ENCODE measurements around the gene MACROD2. TPM values are rescaled to one million over a fixed set of nuclear protein-coding genes. Genes with fewer than 3 reads are reported as not detected.

Gene MACROD2
- total and polyA plus RNA-seq, 4 donors = 0.66 to 10.5 (median 3.3) TPM

DNA sequence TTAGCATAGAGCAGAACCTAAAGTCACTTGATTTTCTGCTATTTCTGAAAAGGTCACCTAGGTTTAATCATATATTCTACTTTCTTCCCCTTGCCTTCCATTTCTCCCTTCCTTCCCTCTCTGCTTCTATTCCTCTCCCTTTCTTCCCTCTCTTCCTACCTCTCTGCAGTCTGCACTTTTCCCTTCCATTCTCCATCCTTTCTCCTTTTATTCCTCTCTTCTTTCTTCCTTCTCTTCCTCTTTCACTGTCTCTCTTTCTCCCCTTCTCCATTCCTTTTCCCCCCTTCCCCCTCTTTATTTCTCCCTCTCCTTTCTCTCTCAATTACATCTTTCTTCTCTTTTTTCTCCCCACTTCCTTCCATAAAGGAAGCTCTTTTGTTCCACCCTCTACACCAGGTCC, 1391.9 kb downstream of the MACROD2 start (continued):
- TF ChIP-seq CTCF (IDR thresholded peaks at IDR 0.05; ENCODE audit: low read depth, low read length, missing input control) (no peak), RXRA (IDR thresholded peaks at IDR 0.05) (no peak), FOXA2 (IDR thresholded peaks at IDR 0.05) (no peak)

GRCh38 chr20:15395457-15395856, 1400.1 kb downstream of the MACROD2 start:
- H3K27me3 ChIP-seq (ENCODE audit: control insufficient read depth in 4 of 4, insufficient read depth in 4 of 4, low read length in 3 of 4) = no peaks in the 10 kb centered on the region
- WGBS = 79% methylated on average over 3 of the region's 3 CpGs
- no peak overlapping the region for H3K27ac ChIP-seq (ENCODE audit: low read depth in 1 of 2, low read length in 2 of 2)
- TF ChIP-seq FOXA2 (IDR thresholded peaks at IDR 0.05) = no peak
- TF ChIP-seq RXRA (IDR thresholded peaks at IDR 0.05) = no peak
- TF ChIP-seq GABPA (IDR thresholded peaks at IDR 0.05 in 1 of 2, conservative IDR thresholded peaks at IDR 0.05 in 1 of 2) = no peak
- TF ChIP-seq, protein P1, sequence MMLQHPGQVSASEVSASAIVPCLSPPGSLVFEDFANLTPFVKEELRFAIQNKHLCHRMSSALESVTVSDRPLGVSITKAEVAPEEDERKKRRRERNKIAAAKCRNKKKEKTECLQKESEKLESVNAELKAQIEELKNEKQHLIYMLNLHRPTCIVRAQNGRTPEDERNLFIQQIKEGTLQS (IDR thresholded peaks at IDR 0.05) = no peak
- TF ChIP-seq, protein P2, sequence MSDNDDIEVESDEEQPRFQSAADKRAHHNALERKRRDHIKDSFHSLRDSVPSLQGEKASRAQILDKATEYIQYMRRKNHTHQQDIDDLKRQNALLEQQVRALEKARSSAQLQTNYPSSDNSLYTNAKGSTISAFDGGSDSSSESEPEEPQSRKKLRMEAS (IDR thresholded peaks at IDR 0.05) = no peak
- TF ChIP-seq TAF1 (conservative IDR thresholded peaks at IDR 0.05) = no peak
- no peak for TF ChIP-seq HNF4A (conservative IDR thresholded peaks at IDR 0.05)
- TF ChIP-seq HNF4G (IDR thresholded peaks at IDR 0.05) = no peak
- no peak for TF ChIP-seq YY1 (IDR thresholded peaks at IDR 0.05)
- TF ChIP-seq, protein P3, sequence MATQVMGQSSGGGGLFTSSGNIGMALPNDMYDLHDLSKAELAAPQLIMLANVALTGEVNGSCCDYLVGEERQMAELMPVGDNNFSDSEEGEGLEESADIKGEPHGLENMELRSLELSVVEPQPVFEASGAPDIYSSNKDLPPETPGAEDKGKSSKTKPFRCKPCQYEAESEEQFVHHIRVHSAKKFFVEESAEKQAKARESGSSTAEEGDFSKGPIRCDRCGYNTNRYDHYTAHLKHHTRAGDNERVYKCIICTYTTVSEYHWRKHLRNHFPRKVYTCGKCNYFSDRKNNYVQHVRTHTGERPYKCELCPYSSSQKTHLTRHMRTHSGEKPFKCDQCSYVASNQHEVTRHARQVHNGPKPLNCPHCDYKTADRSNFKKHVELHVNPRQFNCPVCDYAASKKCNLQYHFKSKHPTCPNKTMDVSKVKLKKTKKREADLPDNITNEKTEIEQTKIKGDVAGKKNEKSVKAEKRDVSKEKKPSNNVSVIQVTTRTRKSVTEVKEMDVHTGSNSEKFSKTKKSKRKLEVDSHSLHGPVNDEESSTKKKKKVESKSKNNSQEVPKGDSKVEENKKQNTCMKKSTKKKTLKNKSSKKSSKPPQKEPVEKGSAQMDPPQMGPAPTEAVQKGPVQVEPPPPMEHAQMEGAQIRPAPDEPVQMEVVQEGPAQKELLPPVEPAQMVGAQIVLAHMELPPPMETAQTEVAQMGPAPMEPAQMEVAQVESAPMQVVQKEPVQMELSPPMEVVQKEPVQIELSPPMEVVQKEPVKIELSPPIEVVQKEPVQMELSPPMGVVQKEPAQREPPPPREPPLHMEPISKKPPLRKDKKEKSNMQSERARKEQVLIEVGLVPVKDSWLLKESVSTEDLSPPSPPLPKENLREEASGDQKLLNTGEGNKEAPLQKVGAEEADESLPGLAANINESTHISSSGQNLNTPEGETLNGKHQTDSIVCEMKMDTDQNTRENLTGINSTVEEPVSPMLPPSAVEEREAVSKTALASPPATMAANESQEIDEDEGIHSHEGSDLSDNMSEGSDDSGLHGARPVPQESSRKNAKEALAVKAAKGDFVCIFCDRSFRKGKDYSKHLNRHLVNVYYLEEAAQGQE (IDR thresholded peaks at IDR 0.05) = no peak
- no peak for TF ChIP-seq JUND (IDR thresholded peaks at IDR 0.05)
- no peak for TF ChIP-seq FOXA1 (IDR thresholded peaks at IDR 0.05)
- TF ChIP-seq RAD21 (IDR thresholded peaks at IDR 0.05) = no peak
- DNase-seq (ENCODE audit: low spot score) = no peak
- no peak overlapping the region for H3K9ac ChIP-seq (ENCODE audit: low read depth in 1 of 2, low read length in 2 of 2)
- H3K4me1 ChIP-seq (ENCODE audit: control insufficient read depth in 4 of 4, insufficient read depth in 4 of 4, low read length in 3 of 4) = no peaks in the 10 kb centered on the region
- no peaks in the 10 kb centered on the region for H3K36me3 ChIP-seq (ENCODE audit: control insufficient read depth in 4 of 4, insufficient read depth in 3 of 4, low read depth in 1 of 4, low read length in 3 of 4)
- H3K9me3 ChIP-seq (ENCODE audit: control insufficient read depth in 4 of 4, low read length in 3 of 4) = no peaks in the 10 kb centered on the region
- H3K4me3 ChIP-seq (ENCODE audit: low read depth in 1 of 3, low read length in 3 of 3) = no peak overlapping the region

DNA sequence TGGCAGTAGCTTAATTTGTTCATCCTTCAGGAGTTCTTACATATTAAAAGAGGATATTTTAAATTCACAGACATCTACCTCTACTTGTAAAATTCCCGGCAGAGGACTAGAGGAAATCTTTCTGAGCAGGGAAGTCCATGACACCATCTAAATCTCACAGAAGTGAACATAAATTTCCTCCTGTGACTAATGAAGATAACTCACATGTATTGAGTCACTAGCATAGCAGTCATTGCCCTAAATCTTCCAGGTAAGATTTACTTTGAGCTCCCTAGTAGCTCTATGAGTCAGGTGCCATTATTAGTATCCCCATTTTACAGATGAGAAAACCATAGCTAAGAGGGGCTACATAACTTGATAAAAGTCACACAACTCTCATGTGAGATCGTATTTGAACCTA, 1400.7 kb downstream of the MACROD2 start:
- Histone ChIP-seq H3K27ac (ENCODE audit: low read depth in 1 of 2, low read length in 2 of 2) (no peak overlapping the region), H3K36me3 (ENCODE audit: control insufficient read depth in 4 of 4, insufficient read depth in 3 of 4, low read depth in 1 of 4, low read length in 3 of 4) (no peaks in the 10 kb centered on the region), H3K9ac (ENCODE audit: low read depth in 1 of 2, low read length in 2 of 2) (no peak overlapping the region), H3K27me3 (ENCODE audit: control insufficient read depth in 4 of 4, insufficient read depth in 4 of 4, low read length in 3 of 4) (no peaks in the 10 kb centered on the region), H3K4me3 (ENCODE audit: low read depth in 1 of 3, low read length in 3 of 3) (no peak overlapping the region), H3K9me3 (ENCODE audit: control insufficient read depth in 4 of 4, low read length in 3 of 4) (no peaks in the 10 kb centered on the region), H3K4me1 (ENCODE audit: control insufficient read depth in 4 of 4, insufficient read depth in 4 of 4, low read length in 3 of 4) (no peaks in the 10 kb centered on the region)
- WGBS = 92% methylated on average over 2 of the region's 2 CpGs
- no peak for DNase-seq (ENCODE audit: low spot score)
- TF ChIP-seq SP1 (IDR thresholded peaks at IDR 0.05) (no peak), JUND (IDR thresholded peaks at IDR 0.05) (no peak), EGR1 (IDR thresholded peaks at IDR 0.05; ENCODE audit: low read depth in 2 of 2) (no peak), ZBTB33 (IDR thresholded peaks at IDR 0.05) (no peak), FOXA2 (IDR thresholded peaks at IDR 0.05) (no peak), GABPA (IDR thresholded peaks at IDR 0.05 in 1 of 2, conservative IDR thresholded peaks at IDR 0.05 in 1 of 2) (no peak), TAF1 (conservative IDR thresholded peaks at IDR 0.05) (no peak), RXRA (IDR thresholded peaks at IDR 0.05) (no peak), NR2F2 (IDR thresholded peaks at IDR 0.05) (no peak), HNF4A (conservative IDR thresholded peaks at IDR 0.05) (no peak)
- TF ChIP-seq, protein P3 (IDR thresholded peaks at IDR 0.05) = no peak

Data from liver (tissue), 9 donors.